HFF-Myc (cell line): Measurements from ENCODE around the gene UNC13D.

Experiments
- DNase-seq: peaks from one replicate; pipeline ENCODE4 v3.0.0-alpha.2; 2011; ENCODE audit warnings: low read depth; ENCODE audit errors: extremely low read depth
- H3K4me3 ChIP-seq: replicated peaks from 2 replicates; pipeline ENCODE4 v1.5.1; 2011; ENCODE audit warnings: low read depth, mild to moderate bottlenecking, control low read depth, low read length
- TF ChIP-seq, protein P1 (sequence below): IDR thresholded peaks from 2 replicates; pipeline ENCODE4 v1.5.1; 2012; ENCODE audit warnings: mild to moderate bottlenecking, low read depth, low read length, control low read depth; ENCODE audit errors: missing control alignments

UNC13D gene

DNA sequence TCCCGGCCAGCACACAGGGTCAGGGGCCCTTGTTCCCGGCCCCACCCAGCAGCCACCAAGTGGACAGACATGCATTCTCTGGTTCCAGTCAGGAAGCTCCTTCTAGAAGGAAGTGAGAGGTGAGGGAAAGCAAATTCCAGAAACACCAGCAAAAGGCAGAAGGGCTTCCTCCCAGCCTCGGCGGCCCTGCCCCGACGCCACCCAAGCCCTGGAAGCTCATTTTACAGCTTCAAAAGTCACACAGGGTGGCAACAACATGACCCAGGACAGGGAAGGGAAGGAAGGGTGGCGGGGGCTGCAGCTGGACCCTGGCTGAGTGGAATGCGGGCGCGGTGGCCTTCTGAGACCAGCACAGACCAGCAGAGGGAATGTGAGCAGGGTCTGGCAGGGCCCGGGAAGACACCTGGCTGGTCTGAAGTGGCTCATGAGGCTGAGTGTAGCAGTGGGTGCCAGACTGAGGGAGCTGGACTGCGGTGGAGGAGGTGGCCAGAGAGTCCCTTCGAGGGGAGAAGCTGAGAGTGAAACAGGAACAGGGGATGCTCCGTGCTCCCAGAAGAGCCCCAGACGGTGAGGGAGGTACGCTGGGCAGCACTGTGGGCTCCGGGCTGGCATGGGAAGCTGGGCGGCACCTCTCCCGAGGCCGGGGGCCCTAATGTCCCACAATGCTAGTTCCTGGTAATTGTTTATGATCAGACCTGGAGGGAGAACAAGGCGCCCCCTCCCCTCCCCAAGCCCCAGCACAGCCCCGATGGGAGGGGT, 1.9 kb upstream of the UNC13D start:
- TF ChIP-seq, protein P1, sequence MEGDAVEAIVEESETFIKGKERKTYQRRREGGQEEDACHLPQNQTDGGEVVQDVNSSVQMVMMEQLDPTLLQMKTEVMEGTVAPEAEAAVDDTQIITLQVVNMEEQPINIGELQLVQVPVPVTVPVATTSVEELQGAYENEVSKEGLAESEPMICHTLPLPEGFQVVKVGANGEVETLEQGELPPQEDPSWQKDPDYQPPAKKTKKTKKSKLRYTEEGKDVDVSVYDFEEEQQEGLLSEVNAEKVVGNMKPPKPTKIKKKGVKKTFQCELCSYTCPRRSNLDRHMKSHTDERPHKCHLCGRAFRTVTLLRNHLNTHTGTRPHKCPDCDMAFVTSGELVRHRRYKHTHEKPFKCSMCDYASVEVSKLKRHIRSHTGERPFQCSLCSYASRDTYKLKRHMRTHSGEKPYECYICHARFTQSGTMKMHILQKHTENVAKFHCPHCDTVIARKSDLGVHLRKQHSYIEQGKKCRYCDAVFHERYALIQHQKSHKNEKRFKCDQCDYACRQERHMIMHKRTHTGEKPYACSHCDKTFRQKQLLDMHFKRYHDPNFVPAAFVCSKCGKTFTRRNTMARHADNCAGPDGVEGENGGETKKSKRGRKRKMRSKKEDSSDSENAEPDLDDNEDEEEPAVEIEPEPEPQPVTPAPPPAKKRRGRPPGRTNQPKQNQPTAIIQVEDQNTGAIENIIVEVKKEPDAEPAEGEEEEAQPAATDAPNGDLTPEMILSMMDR = no peak
- no peak overlapping the region for H3K4me3 ChIP-seq
- no peak for DNase-seq

DNA sequence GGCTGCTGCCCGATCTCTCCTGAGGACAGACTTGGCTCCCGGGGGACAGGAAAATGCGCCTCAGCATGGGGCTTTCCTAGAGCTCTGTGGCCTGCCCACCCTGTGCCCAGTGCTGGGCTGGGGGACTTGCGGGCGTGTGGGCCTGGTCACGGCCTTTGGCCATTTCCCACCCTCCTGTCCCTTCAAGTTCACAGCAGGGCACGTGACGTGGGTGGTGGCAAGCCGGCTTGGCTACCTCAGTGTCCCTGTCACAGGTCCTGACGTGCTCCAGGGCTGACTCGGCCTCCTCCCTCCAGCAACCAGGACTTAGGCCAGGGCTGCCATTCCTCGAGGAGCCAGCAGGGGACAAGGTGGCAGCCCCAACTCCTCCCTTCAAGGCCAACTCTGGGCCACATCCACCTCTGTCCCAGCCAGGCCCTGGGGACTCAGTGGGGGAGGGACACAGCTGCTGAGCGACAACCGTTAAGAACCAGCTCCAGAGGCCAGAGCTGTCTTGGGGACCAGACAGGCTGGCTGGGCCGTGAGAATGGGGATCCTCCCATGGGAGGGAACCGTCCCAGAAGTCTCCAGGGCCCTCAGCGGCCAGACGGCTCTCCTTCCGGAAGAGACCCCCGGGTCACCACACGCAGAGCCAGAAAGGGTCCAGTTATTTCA, 981 bp upstream of the UNC13D start:
- H3K4me3 ChIP-seq = no peak overlapping the region
- DNase-seq = no peak
- TF ChIP-seq, protein P1 = peak; percentile 68

DNA sequence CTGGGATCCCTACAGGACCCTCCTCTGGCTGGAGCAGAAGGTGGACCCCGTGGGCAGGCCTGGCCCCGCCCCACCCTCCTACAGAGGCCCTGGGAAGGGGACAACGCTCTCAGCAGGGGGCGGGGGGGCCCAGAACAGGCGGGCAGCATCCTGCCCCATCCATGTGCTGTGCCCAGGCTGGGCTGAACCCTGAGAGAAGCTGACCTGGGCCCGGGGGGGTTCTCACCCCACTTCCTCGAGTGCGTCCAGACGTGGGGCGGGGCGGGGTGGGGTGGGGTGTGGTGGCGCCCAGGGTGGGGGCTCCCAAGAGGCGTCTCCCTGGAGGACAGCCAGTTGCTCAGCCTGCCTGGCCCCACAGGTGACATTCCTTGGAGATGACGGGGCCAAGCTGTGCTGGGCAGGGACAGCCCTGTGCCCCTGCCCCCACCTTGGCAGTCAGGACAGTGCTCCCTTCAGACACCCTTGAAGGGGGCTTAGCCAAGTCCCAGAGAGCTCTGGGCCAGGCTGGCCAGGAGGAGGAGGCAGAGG, 390 bp upstream of the UNC13D start:
- no peak overlapping the region for H3K4me3 ChIP-seq
- no peak for DNase-seq
- TF ChIP-seq, protein P1 = no peak

DNA sequence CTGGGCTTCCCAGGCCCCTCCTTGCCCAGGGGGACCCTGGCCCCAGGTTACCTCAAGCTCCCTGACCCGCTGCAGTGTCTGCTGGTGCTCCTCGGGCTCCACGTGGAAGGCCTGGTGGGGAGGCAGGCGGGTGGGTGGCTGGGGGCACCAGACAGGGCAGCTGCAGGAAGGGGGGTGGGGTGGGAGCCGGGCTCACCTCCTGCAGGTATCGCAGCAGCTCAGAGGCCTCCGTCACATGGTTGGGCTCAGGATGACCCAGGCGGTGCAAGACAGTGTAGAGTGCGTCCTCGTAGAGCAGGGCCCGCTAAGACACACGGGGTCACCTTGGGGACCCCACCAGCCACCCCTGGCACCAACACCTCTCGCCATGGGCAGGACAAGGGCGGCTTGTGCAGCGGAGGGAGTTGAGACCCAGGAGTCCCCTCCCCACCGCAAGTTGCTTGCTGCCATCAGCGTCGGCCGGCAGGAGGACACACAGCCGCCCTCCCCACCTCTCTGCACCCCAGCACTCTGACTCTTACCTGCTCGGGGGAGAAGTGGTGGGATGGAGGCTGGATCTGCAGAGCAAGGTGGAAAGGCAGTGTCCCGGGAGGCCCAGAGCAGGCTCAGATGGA, 1.1 kb downstream of the UNC13D start:
- H3K4me3 ChIP-seq = no peak overlapping the region
- no peak for DNase-seq
- TF ChIP-seq, protein P1 = no peak

DNA sequence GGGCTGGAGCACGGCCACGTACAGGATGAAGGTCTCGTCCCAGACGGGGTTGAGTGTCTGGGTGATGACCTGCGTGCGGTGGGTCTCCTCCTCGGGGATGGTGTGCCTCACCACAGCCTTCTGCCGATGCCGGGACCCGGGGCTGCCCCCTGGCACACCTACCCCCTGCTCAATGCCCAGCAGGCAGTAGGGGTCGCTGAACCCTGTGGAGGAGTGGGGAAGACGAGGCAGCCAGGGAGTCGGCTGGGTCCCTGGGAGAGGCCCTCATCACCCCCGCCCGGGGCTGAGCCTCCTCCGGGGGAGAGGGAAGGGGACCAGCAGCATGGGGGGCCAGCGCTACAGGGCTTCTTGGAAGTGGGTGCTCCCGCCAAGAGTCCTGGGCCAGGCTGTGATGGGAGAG, 1.8 kb downstream of the UNC13D start:
- DNase-seq = no peak
- no peak overlapping the region for H3K4me3 ChIP-seq
- TF ChIP-seq, protein P1 = no peak

DNA sequence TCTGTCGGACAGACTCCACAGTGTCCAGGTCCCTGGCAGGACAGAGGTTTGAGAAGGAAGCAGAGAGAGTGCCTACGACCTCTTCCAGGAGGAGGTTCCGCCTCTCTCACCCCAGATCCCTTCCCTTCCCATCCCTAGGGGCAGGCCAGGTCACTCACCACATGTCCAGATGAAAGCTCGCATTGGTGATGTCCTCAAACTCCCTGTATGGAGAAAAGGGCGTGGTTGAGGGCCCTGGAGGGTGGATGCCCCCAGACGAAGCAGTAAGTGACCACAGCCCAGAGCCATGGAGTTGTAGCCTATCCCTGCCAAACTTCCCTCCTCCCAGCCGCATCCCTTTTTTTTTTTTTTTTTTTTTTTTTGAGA, 3.4 kb downstream of the UNC13D start:
- TF ChIP-seq, protein P1 = no peak
- DNase-seq = no peak
- no peak overlapping the region for H3K4me3 ChIP-seq
